ENCODE data around the gene SRP54.

GRCh38 chr14:34971381-34971780 is 11.4 kb upstream of the SRP54 start:
- no peak for TF ChIP-seq RAD21 (IDR thresholded peaks at IDR 0.05)
- TF ChIP-seq GABPA (IDR thresholded peaks at IDR 0.05 in 1 of 2, conservative IDR thresholded peaks at IDR 0.05 in 1 of 2): no peak
- TF ChIP-seq CTCF (IDR thresholded peaks at IDR 0.05; ENCODE audit: low read depth, low read length, missing input control): no peak

Data from liver (tissue), 3 donors.